HG02981 (cell line): ENCODE results near the gene CHST14.
A peak's percentile ranks its signal among the peaks of the same experiment; 100 is the strongest.

Experiments
- ATAC-seq: cut with Tn5 transposase; IDR thresholded peaks from one replicate; pipeline ENCODE4 v1.9.1; 2021; ENCODE audit warnings: mild to moderate bottlenecking, moderate library complexity; ENCODE audit not compliant: unreplicated experiment

The CHST14 gene

GRCh38 chr15:40461958-40462357, 8.8 kb upstream of the CHST14 start:
- no peak for ATAC-seq

GRCh38 chr15:40463279-40463678, 7.5 kb upstream of the CHST14 start:
- no peak for ATAC-seq

GRCh38 chr15:40463886-40464545, 6.8 kb upstream of the CHST14 start:
- no peak for ATAC-seq

GRCh38 chr15:40464595-40465185, 6.1 kb upstream of the CHST14 start:
- no peak for ATAC-seq

- no peak for ATAC-seq
Measured at GRCh38 chr15:40465939-40466338, 4.8 kb upstream of the CHST14 start.

- no peak for ATAC-seq
Measured at GRCh38 chr15:40466426-40467260, 4.1 kb upstream of the CHST14 start.

- no peak for ATAC-seq
Measured at GRCh38 chr15:40467261-40467615, 3.5 kb upstream of the CHST14 start.

GRCh38 chr15:40468898-40469331, 1.9 kb upstream of the CHST14 start:
- ATAC-seq: no peak

GRCh38 chr15:40469776-40470390, 901 bp upstream of the CHST14 start:
- no peak for ATAC-seq

- ATAC-seq: peak; percentile 33
Measured at GRCh38 chr15:40471105-40471807, 472 bp downstream of the CHST14 start.

- ATAC-seq: peak; percentile 19
Measured at GRCh38 chr15:40471808-40472150, 995 bp downstream of the CHST14 start.

GRCh38 chr15:40472171-40472727, 1.5 kb downstream of the CHST14 start:
- ATAC-seq: no peak

GRCh38 chr15:40474581-40474980, 3.8 kb downstream of the CHST14 start:
- ATAC-seq: no peak

GRCh38 chr15:40477642-40478327, 7.0 kb downstream of the CHST14 start:
- no peak for ATAC-seq

- no peak for ATAC-seq
Measured at GRCh38 chr15:40479024-40479423, 8.2 kb downstream of the CHST14 start.

- ATAC-seq: no peak
Measured at GRCh38 chr15:40481341-40482074, 10.7 kb downstream of the CHST14 start.

- no peak for ATAC-seq
Measured at GRCh38 chr15:40483919-40484318, 13.1 kb downstream of the CHST14 start.

- ATAC-seq: no peak
Measured at GRCh38 chr15:40486066-40486770, 15.4 kb downstream of the CHST14 start.
